ENCODE results near the gene NFIB. TPM values are rescaled to one million over a fixed set of nuclear protein-coding genes. Genes with fewer than 3 reads are reported as not detected.

Gene NFIB
- total RNA-seq, 2 experiments from 2014 or later, result 13.7 to 25.1 TPM

DNA sequence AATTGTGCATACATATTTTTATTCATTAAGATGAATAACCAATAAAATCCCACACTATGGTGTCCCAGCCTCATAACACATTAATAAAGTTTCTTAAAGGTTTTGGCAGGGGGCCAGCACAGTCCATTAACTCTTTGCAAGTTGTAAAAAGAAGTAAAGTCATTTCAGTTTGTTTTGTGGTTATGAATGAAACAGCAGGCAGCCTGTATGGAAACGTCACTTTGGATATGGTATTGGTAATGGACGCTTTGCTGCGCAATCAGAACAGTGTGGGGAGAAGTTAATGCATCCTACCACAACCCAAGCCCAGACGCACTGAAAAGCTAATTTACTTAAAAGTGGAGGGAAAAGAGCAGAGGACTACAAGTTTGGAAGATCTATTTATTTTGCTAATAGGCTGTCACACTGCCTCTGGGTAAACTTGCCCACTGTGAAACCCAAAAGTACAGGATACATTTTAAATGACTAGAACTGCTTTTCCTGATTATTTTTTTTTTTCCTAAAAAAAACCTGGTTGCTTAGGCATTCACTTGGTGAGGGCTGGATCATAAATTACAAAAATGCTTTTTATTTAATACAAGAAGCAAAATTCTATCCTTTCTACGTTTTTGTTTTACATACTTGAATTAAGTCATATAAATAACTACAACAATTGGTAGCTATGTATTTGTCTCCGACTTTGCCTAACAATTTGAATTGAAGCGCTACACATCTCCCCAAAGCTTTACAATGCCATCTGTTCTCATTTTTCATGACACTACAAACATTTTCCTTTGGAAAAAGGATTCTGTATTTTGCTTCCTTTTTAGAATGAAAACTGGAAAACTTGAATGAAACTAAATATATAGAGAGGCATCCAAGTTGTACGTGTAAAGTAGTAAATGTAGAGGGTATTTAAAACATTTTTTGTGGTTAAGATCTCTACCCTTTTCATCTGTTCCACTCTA is 104.3 kb downstream of the NFIB start:
- TF ChIP-seq EZH2phosphoT487 (IDR thresholded peaks at IDR 0.05; ENCODE audit: borderline replicate concordance, low read depth, low read length) (no peak), CTCF (conservative IDR thresholded peaks at IDR 0.05; ENCODE audit: low read length) (no peak)
- no peaks in the 10 kb centered on the region for H3K79me2 ChIP-seq (ENCODE audit: insufficient read depth, low read depth, low read length)
- H3K9me2 ChIP-seq (ENCODE audit: insufficient read depth, low read length), result no peaks in the 10 kb centered on the region
- no peaks in the 10 kb centered on the region for H3K36me3 ChIP-seq (ENCODE audit: insufficient read depth, low read length)
- no peaks in the 10 kb centered on the region for H3K9me3 ChIP-seq (ENCODE audit: low read length)
- no peaks in the 10 kb centered on the region for H3K4me1 ChIP-seq (ENCODE audit: insufficient read depth, low read length, poor library complexity, severe bottlenecking)
- ChIA-PET CTCF (ENCODE audit: unreplicated experiment) (no interaction called here), POLR2A (interaction anchor here (0.9 kb wide), 1 partner anchor 74 kb away, joined by 3 read pairs; no protein-coding TSS in a partner anchor)
- intact Hi-C loops (cut with micrococcal nuclease; ENCODE audit: unreplicated experiment), result no loop called here
- no peak overlapping the region for H3K4me3 ChIP-seq (ENCODE audit: low read depth, low read length, poor library complexity, severe bottlenecking)
- no peak overlapping the region for H3K27ac ChIP-seq (ENCODE audit: low read depth, low read length, poor library complexity, severe bottlenecking)
- H3K4me2 ChIP-seq (ENCODE audit: low read length), result no peak overlapping the region
- H4K20me1 ChIP-seq (ENCODE audit: insufficient read depth, low read length), result no peaks in the 10 kb centered on the region
- H2AFZ ChIP-seq (ENCODE audit: low read length), result no peak overlapping the region
- no peak for DNase-seq (ENCODE audit: low spot score)
- BruUV-seq (replicated peaks), result no TSS peak

GRCh38 chr9:14207352-14207995 is 106.5 kb downstream of the NFIB start:
- intact Hi-C loops (cut with micrococcal nuclease; ENCODE audit: unreplicated experiment), result no loop called here
- TF ChIP-seq EZH2phosphoT487 (IDR thresholded peaks at IDR 0.05; ENCODE audit: borderline replicate concordance, low read depth, low read length), result no peak
- no peak for TF ChIP-seq CTCF (conservative IDR thresholded peaks at IDR 0.05; ENCODE audit: low read length)
- no TSS peak for BruUV-seq (replicated peaks)
- no peaks in the 10 kb centered on the region for H3K36me3 ChIP-seq (ENCODE audit: insufficient read depth, low read length)
- POLR2A ChIA-PET, result interaction anchor here (0.8 to 1.5 kb wide), 2 partner anchors 10 to 20 kb away, joined by 6 to 7 read pairs; no protein-coding TSS in a partner anchor
- no peaks in the 10 kb centered on the region for H3K4me1 ChIP-seq (ENCODE audit: insufficient read depth, low read length, poor library complexity, severe bottlenecking)
- no peak for DNase-seq (ENCODE audit: low spot score)
- H2AFZ ChIP-seq (ENCODE audit: low read length), result no peak overlapping the region
- H3K79me2 ChIP-seq (ENCODE audit: insufficient read depth, low read depth, low read length), result no peaks in the 10 kb centered on the region
- H4K20me1 ChIP-seq (ENCODE audit: insufficient read depth, low read length), result no peaks in the 10 kb centered on the region
- no peak overlapping the region for H3K27ac ChIP-seq (ENCODE audit: low read depth, low read length, poor library complexity, severe bottlenecking)
- no peak overlapping the region for H3K4me3 ChIP-seq (ENCODE audit: low read depth, low read length, poor library complexity, severe bottlenecking)
- H3K4me2 ChIP-seq (ENCODE audit: low read length), result no peak overlapping the region
- no peaks in the 10 kb centered on the region for H3K9me2 ChIP-seq (ENCODE audit: insufficient read depth, low read length)
- CTCF ChIA-PET (ENCODE audit: unreplicated experiment), result no interaction called here
- no peaks in the 10 kb centered on the region for H3K9me3 ChIP-seq (ENCODE audit: low read length)
